Measurements from ENCODE around the gene RYR2.

Gene RYR2

DNA sequence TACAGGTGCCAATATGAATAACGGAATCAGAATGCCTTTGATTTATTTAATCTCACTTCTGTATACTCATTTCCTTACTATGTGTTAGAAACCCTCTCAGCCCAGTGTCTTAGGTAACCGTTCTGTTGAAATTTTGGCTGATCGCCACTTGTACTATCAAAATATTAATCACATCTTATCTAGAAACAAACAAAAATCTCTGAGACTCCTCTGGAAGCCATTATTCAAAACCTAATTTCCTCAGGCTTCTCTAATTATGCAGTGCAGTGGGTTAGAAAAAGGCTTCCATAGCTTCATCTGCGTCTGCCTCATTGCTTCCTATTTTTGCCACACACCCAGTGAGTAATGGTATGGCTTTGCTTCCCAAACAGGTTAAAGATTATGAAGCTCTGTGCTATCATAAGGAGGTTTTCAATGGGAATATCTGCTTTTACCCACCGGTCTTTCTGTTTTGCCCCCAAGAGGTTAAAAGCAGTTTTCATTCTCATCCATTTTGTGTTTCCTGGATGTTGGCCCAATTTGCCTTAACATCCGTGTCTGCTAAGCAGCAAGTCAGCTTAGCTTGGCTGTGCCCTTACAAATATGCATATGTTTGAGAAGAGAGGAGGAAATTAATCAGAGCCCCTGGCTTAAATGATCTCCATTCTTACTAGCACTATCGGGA lies 129.6 kb downstream of the RYR2 start:
- no peaks in the 10 kb centered on the region for H3K4me1 ChIP-seq
- H3K27me3 ChIP-seq: no peaks in the 10 kb centered on the region
- H3K9me3 ChIP-seq: no peaks in the 10 kb centered on the region
- no peak overlapping the region for H3K4me3 ChIP-seq (ENCODE audit: low read depth, low read length)
- H3K36me3 ChIP-seq: no peaks in the 10 kb centered on the region
- DNase-seq: no peak
- TF ChIP-seq, protein P1, sequence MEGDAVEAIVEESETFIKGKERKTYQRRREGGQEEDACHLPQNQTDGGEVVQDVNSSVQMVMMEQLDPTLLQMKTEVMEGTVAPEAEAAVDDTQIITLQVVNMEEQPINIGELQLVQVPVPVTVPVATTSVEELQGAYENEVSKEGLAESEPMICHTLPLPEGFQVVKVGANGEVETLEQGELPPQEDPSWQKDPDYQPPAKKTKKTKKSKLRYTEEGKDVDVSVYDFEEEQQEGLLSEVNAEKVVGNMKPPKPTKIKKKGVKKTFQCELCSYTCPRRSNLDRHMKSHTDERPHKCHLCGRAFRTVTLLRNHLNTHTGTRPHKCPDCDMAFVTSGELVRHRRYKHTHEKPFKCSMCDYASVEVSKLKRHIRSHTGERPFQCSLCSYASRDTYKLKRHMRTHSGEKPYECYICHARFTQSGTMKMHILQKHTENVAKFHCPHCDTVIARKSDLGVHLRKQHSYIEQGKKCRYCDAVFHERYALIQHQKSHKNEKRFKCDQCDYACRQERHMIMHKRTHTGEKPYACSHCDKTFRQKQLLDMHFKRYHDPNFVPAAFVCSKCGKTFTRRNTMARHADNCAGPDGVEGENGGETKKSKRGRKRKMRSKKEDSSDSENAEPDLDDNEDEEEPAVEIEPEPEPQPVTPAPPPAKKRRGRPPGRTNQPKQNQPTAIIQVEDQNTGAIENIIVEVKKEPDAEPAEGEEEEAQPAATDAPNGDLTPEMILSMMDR (IDR thresholded peaks at IDR 0.05; ENCODE audit: low read depth, low read length): no peak

DNA sequence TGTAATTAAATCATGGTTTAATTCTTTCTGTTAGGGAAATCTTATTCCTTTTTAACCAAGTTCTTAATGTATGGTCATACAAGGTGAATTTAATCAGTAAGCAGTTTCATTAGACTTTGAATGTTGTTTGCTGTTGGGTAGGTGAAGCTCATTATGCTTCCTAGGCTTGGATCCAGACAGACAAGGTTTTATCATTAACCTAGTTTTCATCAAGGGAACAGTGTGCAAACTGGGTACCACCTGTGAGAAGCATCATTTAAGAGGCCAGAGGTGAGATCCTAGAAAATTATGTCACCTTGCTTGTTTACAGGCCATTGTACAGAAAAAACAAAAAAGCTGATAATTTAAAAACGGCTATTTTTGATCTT lies 130.1 kb downstream of the RYR2 start:
- H3K4me1 ChIP-seq: no peaks in the 10 kb centered on the region
- no peaks in the 10 kb centered on the region for H3K27me3 ChIP-seq
- H3K9me3 ChIP-seq: no peaks in the 10 kb centered on the region
- TF ChIP-seq, protein P1 (IDR thresholded peaks at IDR 0.05; ENCODE audit: low read depth, low read length): no peak
- no peak for DNase-seq
- no peak overlapping the region for H3K4me3 ChIP-seq (ENCODE audit: low read depth, low read length)
- no peaks in the 10 kb centered on the region for H3K36me3 ChIP-seq

DNA sequence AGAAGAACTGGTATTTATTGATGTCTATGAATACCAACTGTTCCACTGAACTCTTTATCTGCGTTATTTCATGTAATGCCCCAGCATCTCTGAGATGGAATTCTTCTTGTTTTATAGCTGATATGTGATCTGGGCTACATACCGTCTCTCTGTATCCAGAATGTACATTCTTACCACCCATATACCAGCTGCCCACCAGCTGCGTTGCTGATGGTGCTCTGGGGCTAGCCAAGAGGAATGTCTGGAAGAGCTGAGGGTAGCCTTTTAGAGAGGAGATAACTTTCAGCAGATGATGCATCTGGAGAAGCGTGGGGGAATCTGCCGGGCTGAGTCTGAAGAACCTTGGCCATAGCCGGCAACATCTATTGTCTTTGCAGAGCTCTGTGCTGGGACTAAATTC lies 137.5 kb downstream of the RYR2 start:
- Histone ChIP-seq H3K9me3 (no peaks in the 10 kb centered on the region), H3K4me1 (no peaks in the 10 kb centered on the region; the same call in 1 of the 2 replicates), H3K36me3 (no peaks in the 10 kb centered on the region), H3K27me3 (no peaks in the 10 kb centered on the region), H3K4me3 (ENCODE audit: low read depth, low read length) (no peak overlapping the region)
- DNase-seq: no peak
- TF ChIP-seq, protein P1 (IDR thresholded peaks at IDR 0.05; ENCODE audit: low read depth, low read length): no peak

DNA sequence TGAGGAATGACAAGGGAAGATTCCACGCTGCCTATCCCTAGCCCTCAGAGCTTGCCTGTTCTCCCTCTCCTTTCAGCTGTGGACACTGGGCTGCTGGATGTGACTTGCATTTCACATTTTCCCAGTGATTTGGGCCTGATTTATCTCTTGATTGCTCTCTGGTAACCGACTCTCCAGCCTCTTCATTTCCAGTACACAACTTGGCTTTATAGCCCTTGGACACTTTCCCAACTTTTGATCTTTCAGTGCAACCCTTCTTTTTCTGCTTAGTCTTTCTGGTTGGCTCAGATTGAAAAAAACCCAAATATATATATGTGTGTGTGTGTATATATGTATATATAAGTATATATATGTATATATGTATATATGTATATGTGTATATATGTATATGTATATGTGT lies 138.3 kb downstream of the RYR2 start:
- Histone ChIP-seq H3K4me3 (ENCODE audit: low read depth, low read length) (no peak overlapping the region), H3K27me3 (no peaks in the 10 kb centered on the region), H3K4me1 (no peaks in the 10 kb centered on the region; the same call in 1 of the 2 replicates), H3K9me3 (no peaks in the 10 kb centered on the region), H3K36me3 (no peaks in the 10 kb centered on the region)
- TF ChIP-seq, protein P1 (IDR thresholded peaks at IDR 0.05; ENCODE audit: low read depth, low read length): no peak
- no peak for DNase-seq

DNA sequence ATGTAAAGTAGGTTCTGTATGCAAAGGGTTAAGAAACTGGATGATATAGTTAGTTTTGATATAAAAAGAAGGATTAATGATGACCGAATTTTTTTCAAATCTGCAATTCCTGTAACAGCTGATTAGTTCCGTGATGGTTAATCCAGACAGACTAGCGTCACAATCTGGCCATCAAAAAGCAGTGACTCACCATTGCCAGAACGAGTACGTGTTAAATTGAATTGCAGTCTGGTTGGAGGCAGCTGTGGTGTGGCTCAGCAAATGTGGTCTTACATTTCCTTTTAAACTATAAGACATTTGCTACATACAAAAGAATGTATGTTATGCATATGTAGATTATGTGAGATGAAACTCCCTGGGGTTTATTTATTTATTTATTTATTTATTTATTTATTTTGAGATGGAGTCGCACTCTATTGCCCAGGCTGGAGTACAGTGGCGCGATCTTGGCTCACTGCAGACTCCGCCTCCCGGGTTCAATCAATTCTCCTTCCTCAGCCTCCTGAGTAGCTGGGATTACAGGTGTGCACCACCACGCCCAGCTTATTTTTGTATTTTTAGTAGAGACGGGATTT lies 139.8 kb downstream of the RYR2 start:
- Histone ChIP-seq H3K9me3 (no peaks in the 10 kb centered on the region), H3K4me1 (no peaks in the 10 kb centered on the region; the same call in 1 of the 2 replicates), H3K4me3 (ENCODE audit: low read depth, low read length) (peak overlapping the region; percentile 23; the same call in 1 of the 2 replicates), H3K27me3 (no peaks in the 10 kb centered on the region), H3K36me3 (no peaks in the 10 kb centered on the region)
- DNase-seq: peak; percentile 57
- TF ChIP-seq, protein P1 (IDR thresholded peaks at IDR 0.05; ENCODE audit: low read depth, low read length): no peak

DNA sequence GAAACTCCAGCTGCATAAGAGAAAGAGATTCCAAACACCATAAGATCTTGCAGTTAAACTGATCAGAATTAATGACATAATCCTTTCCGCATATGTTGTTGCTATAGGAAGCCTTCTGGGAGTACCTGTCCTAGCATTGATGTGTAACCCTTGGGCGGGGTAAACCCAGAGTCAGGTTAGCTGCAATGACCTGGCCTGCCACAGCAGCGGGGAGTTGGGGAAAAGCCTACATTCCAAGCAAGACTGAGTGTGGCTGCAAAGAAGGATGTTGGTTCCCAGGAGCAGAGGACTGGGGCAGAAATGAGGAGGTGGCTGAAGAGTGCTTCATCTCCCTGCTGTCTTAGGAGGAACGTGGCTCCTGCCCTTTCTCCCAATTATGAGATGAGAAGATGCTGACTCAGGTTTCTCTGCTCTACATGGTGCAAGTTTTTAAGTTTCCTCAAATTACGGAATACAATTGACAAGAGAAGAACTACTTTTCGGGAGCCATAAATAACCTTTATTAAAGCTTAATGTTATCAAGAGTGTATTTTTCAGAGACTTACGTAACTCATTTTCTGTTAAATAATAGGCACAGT lies 142.1 kb downstream of the RYR2 start:
- no peaks in the 10 kb centered on the region; the same call in 1 of the 2 replicates for H3K4me1 ChIP-seq
- TF ChIP-seq, protein P1 (IDR thresholded peaks at IDR 0.05; ENCODE audit: low read depth, low read length): no peak

More for the DNA sequence above, 142.1 kb downstream of the RYR2 start:
- no peaks in the 10 kb centered on the region for H3K9me3 ChIP-seq
- no peaks in the 10 kb centered on the region for H3K27me3 ChIP-seq
- no peak overlapping the region for H3K4me3 ChIP-seq (ENCODE audit: low read depth, low read length)
- H3K36me3 ChIP-seq: no peaks in the 10 kb centered on the region
- no peak for DNase-seq

Data from BE2C (cell line).